HFF-Myc (cell line): Measurements from ENCODE around the gene ANKRD55.

Experiments used
- DNase-seq: peaks from one replicate; pipeline ENCODE4 v3.0.0-alpha.2; 2011; ENCODE audit warnings: low read depth; ENCODE audit errors: extremely low read depth
- H3K4me3 ChIP-seq: replicated peaks from 2 replicates; pipeline ENCODE4 v1.5.1; 2011; ENCODE audit warnings: low read depth, mild to moderate bottlenecking, control low read depth, low read length
- TF ChIP-seq, protein P1 (sequence below): IDR thresholded peaks from 2 replicates; pipeline ENCODE4 v1.5.1; 2012; ENCODE audit warnings: mild to moderate bottlenecking, low read depth, low read length, control low read depth; ENCODE audit errors: missing control alignments

ANKRD55 gene

DNA sequence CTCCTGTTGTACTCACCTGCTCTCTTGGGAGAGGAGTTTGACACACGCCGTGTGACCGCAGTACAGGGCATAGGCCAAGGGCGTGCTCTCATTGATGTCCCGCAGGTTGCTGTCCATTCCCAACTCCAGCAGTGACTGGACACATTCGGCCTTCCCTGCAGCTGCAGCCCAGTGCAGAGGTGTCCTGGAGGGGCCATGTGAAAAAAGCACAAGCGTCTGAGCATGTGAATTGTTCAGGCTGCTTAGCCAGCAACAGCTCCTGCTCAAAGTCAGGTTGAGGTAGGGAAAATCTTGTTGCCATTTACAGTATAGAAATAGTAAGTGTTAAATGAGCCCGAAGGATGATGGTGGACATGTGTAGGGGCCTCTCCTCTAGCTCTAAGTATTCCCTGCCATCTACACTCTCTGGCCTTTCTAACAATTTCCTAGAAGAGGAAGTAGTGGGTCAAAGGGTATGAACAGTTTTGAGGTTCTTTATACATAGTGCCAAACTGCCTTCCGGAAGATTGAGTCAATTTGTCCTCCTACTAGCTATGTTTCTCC, 116.5 kb downstream of the ANKRD55 start:
- TF ChIP-seq, protein P1, sequence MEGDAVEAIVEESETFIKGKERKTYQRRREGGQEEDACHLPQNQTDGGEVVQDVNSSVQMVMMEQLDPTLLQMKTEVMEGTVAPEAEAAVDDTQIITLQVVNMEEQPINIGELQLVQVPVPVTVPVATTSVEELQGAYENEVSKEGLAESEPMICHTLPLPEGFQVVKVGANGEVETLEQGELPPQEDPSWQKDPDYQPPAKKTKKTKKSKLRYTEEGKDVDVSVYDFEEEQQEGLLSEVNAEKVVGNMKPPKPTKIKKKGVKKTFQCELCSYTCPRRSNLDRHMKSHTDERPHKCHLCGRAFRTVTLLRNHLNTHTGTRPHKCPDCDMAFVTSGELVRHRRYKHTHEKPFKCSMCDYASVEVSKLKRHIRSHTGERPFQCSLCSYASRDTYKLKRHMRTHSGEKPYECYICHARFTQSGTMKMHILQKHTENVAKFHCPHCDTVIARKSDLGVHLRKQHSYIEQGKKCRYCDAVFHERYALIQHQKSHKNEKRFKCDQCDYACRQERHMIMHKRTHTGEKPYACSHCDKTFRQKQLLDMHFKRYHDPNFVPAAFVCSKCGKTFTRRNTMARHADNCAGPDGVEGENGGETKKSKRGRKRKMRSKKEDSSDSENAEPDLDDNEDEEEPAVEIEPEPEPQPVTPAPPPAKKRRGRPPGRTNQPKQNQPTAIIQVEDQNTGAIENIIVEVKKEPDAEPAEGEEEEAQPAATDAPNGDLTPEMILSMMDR: no peak
- DNase-seq: no peak
- no peak overlapping the region for H3K4me3 ChIP-seq

DNA sequence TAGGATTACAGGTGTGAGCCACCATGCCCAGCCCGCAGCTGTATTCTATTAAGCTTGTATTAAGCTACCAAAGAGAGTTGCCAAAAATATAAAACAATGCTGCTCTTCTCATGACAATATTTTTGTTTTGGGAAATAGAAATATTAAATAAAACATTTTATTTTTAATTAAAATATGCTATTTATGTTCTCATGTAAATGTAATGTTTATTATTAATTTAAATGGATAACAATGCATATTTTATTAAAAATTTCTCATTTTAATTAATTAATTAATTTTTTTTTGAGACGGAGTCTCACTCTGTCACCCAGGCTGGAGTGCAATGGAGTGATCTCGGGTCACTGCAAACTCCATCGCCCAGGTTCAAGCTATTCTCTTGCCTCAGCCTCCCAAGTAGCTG, 117.5 kb downstream of the ANKRD55 start:
- no peak overlapping the region for H3K4me3 ChIP-seq
- DNase-seq: no peak
- TF ChIP-seq, protein P1: no peak

DNA sequence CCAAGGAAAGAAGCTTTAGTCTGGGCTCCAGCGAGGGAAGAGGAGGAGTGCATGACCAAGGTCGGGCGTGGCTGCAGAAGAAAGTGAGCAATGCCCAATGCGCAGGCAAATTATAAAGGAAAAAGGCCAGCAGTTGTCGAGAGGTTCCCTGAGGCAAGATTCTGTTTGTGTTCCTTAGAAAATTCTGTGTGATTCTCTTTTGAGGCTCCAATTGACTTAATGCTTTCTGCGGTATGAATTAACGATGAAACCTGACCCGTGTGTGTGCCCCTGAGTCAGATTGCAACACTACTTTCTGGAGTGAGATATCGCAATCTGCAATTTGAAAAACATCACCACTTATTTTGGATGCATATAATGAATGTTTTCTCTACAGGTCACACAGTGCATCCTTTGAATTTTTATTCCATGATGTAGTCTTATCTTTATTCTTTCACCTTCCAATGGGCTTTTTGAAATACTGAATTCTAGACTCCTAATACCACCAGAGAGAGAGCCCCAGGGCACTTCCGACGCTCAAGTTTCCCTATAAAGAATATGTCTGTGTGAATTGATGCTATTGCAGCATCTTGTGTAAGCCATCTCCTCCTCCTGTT, 120.5 kb downstream of the ANKRD55 start:
- no peak for DNase-seq
- TF ChIP-seq, protein P1: no peak
- H3K4me3 ChIP-seq: no peak overlapping the region

DNA sequence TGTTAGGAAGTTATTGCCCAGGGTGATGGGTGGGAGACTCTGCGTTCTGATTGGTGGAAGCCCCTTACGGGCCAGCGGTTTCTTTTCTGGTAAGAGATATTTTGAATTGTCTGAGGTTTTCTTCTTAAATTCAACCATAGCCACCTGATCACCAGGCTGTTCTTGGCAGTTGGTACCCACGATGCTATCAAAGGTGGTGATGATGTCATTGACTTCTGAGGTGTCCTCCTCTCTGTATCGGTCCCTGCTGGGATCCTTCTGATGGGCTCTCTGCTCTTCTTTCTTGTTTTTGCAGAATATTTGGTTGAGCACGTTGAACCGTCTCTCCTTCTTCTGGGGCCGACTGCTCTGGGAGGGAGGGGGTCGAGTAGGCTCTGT, 121.7 kb downstream of the ANKRD55 start:
- H3K4me3 ChIP-seq: no peak overlapping the region
- TF ChIP-seq, protein P1: no peak
- no peak for DNase-seq

DNA sequence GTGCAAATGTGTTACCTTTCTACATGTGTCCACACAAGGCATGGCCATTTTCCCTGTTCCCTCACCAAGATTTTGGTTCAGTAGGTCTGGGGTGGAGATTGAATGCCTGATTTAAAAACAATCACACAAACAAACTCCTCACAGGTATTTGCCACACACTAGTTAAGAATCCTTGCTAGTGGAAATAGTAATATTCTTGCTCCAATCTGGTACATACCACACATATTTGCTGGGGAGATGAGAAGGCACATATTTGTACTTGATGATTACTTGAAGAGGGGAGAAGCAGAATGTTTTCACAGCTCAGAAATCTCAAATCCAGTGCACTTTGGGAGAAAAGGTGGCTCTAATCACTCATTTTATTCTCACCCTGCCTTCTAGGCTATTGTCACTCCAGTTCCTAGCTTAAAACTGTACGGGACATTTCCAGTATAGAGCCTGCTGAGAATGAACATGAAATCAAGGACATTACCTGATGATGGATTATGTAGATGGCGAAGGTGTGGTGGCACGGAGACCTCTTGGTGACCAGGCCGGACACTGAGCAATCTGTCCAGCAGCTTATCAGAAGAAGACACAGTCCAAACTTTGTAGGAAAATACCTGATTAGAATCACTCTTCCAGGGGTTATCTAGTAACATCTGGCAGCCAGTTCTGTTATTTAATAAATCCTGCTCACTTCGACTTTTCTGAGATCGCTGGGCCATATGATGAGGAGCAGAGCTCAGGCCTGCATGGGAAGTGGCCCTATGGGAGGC, 122.3 kb downstream of the ANKRD55 start:
- DNase-seq: no peak
- TF ChIP-seq, protein P1: no peak
- no peak overlapping the region for H3K4me3 ChIP-seq

DNA sequence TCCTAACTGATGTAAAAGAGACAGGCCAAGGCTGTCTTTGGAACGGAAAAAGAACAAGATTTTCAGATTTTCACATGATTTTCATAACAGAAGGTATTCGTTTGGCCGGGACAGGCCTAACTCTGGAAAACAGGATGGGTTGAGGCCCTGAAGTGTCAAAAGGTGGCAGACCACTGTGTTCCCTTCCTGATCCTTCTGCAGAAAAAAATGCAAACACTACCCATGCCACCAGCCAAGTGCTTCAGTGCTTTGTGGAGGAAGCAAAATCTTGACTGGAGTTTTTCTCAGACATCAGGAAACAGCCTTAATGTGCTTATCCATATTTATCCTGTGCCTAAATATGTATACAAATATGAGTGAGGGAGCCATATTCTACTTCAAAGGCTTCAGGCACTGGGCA, 124.9 kb downstream of the ANKRD55 start:
- TF ChIP-seq, protein P1: no peak
- H3K4me3 ChIP-seq: no peak overlapping the region
- no peak for DNase-seq
